Gastrocnemius medialis (tissue), 4 donors: ENCODE data around the gene RNF223.

Experiments
- CTCF ChIP-seq, 5 experiments: fragments of 450-650 bp in 3 of 5; fragments of 200-600 bp in 2 of 5; sonication (generic) in 2 of 5; IDR thresholded peaks in 4 of 5; conservative IDR thresholded peaks in 1 of 5; 1 replicate in 4 of 5; 2 replicates in 1 of 5; pipeline ENCODE4 v1.5.1; 2016 to 2019; ENCODE audit warnings: antibody characterized with exemption in 5 of 5, mild to moderate bottlenecking in 3 of 5, moderate library complexity in 3 of 5
- POLR2A ChIP-seq, 2 donors: fragments of 450-650 bp; IDR thresholded peaks; one replicate each; pipeline ENCODE4 v1.6.1; 2017; ENCODE audit warnings: antibody characterized with exemption in 2 of 2, mild to moderate bottlenecking in 2 of 2, moderate library complexity in 2 of 2

GRCh38 chr1:1031659-1032235, 42.4 kb downstream of the RNF223 start:
- no peak for TF ChIP-seq CTCF (IDR thresholded peaks at IDR 0.05 in 4 of 5, conservative IDR thresholded peaks at IDR 0.05 in 1 of 5)
- no peak for TF ChIP-seq POLR2A (IDR thresholded peaks at IDR 0.05)
